Epidermal melanocyte (primary cell): ENCODE measurements around the gene ASNSD1.
"Not testable (repeated sequence)": the region's sequence is repeated elsewhere in the genome, so short reads cannot be mapped to it uniquely, and the experiment has no call there.

Experiments
- DNase-seq: peaks from one replicate; pipeline ENCODE4 v3.0.0; 2011; ENCODE audit warnings: low spot score; ENCODE audit not compliant: insufficient read length

ASNSD1 gene

GRCh38 chr2:189685540-189686229, 24.4 kb downstream of the ASNSD1 start:
- no peak for DNase-seq

- not testable (repeated sequence) for DNase-seq
Observed at GRCh38 chr2:189687796-189688195, 26.5 kb downstream of the ASNSD1 start.

GRCh38 chr2:189696223-189696622, 35.0 kb downstream of the ASNSD1 start:
- DNase-seq = no peak

GRCh38 chr2:189698020-189698887, 37.0 kb downstream of the ASNSD1 start:
- no peak for DNase-seq

GRCh38 chr2:189700681-189701080, 39.4 kb downstream of the ASNSD1 start:
- DNase-seq = no peak

GRCh38 chr2:189702071-189702470, 40.8 kb downstream of the ASNSD1 start:
- no peak for DNase-seq

DNA sequence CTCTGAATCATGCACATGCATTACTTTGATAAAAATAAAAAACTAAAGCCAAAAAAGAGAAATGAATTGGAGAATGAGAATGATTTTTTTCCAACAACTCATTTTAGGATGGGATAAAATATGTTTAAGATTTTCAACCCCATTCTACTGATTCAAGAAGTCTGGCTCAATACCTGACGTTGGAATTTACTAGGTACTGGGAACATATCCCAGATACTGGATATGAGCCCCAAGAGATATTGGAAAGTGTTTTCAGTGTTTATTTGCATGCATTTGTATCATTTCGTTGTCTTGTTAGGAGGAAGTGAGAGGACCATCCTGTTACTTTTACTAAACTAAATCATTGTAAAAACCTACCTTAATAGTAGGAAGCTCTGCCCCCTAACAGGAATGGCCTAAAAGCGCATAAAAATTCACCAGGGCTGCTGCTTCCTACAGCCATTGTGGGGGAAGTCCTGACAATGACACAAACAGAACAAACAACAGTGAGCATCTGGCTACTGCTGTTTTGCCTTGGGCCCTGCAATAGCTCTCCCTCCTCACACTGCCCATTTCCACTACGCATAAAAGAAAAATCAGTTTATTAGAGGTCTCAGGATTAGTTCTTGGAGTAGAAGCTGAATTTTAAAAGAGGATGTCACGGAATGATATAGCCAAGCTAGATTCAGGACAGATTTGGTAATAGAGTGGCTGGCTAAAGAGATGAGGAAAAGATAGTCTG, 48.4 kb downstream of the ASNSD1 start:
- DNase-seq = no peak

GRCh38 chr2:189717593-189717992, 56.3 kb downstream of the ASNSD1 start:
- DNase-seq = not testable (repeated sequence)

DNA sequence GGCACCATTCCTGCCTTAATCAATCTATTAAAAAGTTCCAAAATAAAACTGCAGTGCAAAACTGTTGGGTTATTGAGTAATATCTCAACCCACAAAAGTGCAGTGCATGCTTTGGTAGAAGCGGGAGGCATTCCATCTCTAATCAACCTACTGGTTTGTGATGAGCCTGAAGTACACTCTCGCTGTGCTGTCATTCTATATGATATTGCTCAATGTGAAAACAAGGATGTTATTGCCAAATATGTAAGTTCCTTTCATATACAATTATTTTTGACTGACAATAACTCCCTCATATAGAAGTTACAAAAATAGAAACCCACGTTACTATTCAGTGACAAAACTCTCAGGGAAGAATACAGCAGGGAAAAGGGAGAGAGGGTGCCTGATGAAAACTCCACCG, 58.3 kb downstream of the ASNSD1 start:
- no peak for DNase-seq
